ENCODE data around the gene KIF1A. TPM values are rescaled to one million over a fixed set of nuclear protein-coding genes. Genes with fewer than 3 reads are reported as not detected.
A peak's percentile ranks its signal among the peaks of the same experiment; 100 is the strongest.

The KIF1A gene
- total and polyA plus RNA-seq, 2 experiments from 2014 or later, result 16.1 to 16.5 TPM

- TF ChIP-seq EZH2phosphoT487 (IDR thresholded peaks at IDR 0.05; ENCODE audit: low read depth, severe bottlenecking, unreplicated experiment) (no peak), CTCF (IDR thresholded peaks at IDR 0.05; ENCODE audit: poor library complexity) (no peak), EZH2 (IDR thresholded peaks at IDR 0.05; ENCODE audit: borderline replicate concordance) (no peak)
- H3K9me3 ChIP-seq (ENCODE audit: low read depth), result no peaks in the 10 kb centered on the region
- H3K79me2 ChIP-seq, result no peaks in the 10 kb centered on the region
- no peak for DNase-seq (ENCODE audit: low spot score)
- H3K4me2 ChIP-seq, result no peak overlapping the region
- no peak overlapping the region for H2AFZ ChIP-seq
- no peaks in the 10 kb centered on the region for H3K36me3 ChIP-seq (replicated peaks; ENCODE audit: insufficient read depth, low read depth)
- H3K4me1 ChIP-seq (ENCODE audit: insufficient read depth), result peaks cover 2% of the 10 kb centered on the region
- no peaks in the 10 kb centered on the region for H4K20me1 ChIP-seq (ENCODE audit: insufficient read depth, poor library complexity, severe bottlenecking)
- no peaks in the 10 kb centered on the region for H3K27me3 ChIP-seq
- no peaks in the 10 kb centered on the region for H3K9me2 ChIP-seq (replicated peaks; ENCODE audit: insufficient read depth)
- WGBS (ENCODE audit: low lambda C conversion rate, missing lambda C conversion rate), result 93% methylated on average over 15 of the region's 15 CpGs
- no peak overlapping the region for H3K4me3 ChIP-seq
- H3K27ac ChIP-seq, result no peak overlapping the region
Measured at GRCh38 chr2:240852671-240853314, 32.8 kb upstream of the KIF1A start.

- H3K79me2 ChIP-seq, result no peaks in the 10 kb centered on the region
- H3K36me3 ChIP-seq (replicated peaks; ENCODE audit: insufficient read depth, low read depth), result no peaks in the 10 kb centered on the region
- no peaks in the 10 kb centered on the region for H3K27me3 ChIP-seq
- H3K4me3 ChIP-seq, result no peak overlapping the region
- H2AFZ ChIP-seq, result no peak overlapping the region
- no peak overlapping the region for H3K4me2 ChIP-seq
- peak; percentile 92 for TF ChIP-seq CTCF (IDR thresholded peaks at IDR 0.05; ENCODE audit: poor library complexity)
- TF ChIP-seq EZH2 (IDR thresholded peaks at IDR 0.05; ENCODE audit: borderline replicate concordance), result no peak
- H3K9me3 ChIP-seq (ENCODE audit: low read depth), result no peaks in the 10 kb centered on the region
- 47% methylated on average over 33 of the region's 33 CpGs for WGBS (ENCODE audit: low lambda C conversion rate, missing lambda C conversion rate)
- H3K4me1 ChIP-seq (ENCODE audit: insufficient read depth), result no peaks in the 10 kb centered on the region
- H3K9me2 ChIP-seq (replicated peaks; ENCODE audit: insufficient read depth), result no peaks in the 10 kb centered on the region
- DNase-seq (ENCODE audit: low spot score), result peak; percentile 87
- H3K27ac ChIP-seq, result no peak overlapping the region
- no peaks in the 10 kb centered on the region for H4K20me1 ChIP-seq (ENCODE audit: insufficient read depth, poor library complexity, severe bottlenecking)
Measured at GRCh38 chr2:240851078-240851991, 31.3 kb upstream of the KIF1A start.

- Histone ChIP-seq H2AFZ (no peak overlapping the region), H3K4me3 (no peak overlapping the region), H3K9me2 (replicated peaks; ENCODE audit: insufficient read depth) (no peaks in the 10 kb centered on the region), H3K27ac (no peak overlapping the region), H3K79me2 (no peaks in the 10 kb centered on the region), H3K4me1 (ENCODE audit: insufficient read depth) (no peaks in the 10 kb centered on the region), H3K9me3 (ENCODE audit: low read depth) (no peaks in the 10 kb centered on the region), H4K20me1 (ENCODE audit: insufficient read depth, poor library complexity, severe bottlenecking) (no peaks in the 10 kb centered on the region), H3K36me3 (replicated peaks; ENCODE audit: insufficient read depth, low read depth) (no peaks in the 10 kb centered on the region), H3K27me3 (no peaks in the 10 kb centered on the region), H3K4me2 (no peak overlapping the region)
- DNase-seq (ENCODE audit: low spot score), result no peak
- WGBS (ENCODE audit: low lambda C conversion rate, missing lambda C conversion rate), result 58% methylated on average over 9 of the region's 11 CpGs
- TF ChIP-seq EZH2phosphoT487 (IDR thresholded peaks at IDR 0.05; ENCODE audit: low read depth, severe bottlenecking, unreplicated experiment) (no peak), CTCF (IDR thresholded peaks at IDR 0.05; ENCODE audit: poor library complexity) (no peak), EZH2 (IDR thresholded peaks at IDR 0.05; ENCODE audit: borderline replicate concordance) (no peak)
Measured at GRCh38 chr2:240850756-240851077, 30.7 kb upstream of the KIF1A start.

Data from hepatocyte (in vitro differentiated cells).